ENCODE results near the gene DDX27.

Gene DDX27

DNA sequence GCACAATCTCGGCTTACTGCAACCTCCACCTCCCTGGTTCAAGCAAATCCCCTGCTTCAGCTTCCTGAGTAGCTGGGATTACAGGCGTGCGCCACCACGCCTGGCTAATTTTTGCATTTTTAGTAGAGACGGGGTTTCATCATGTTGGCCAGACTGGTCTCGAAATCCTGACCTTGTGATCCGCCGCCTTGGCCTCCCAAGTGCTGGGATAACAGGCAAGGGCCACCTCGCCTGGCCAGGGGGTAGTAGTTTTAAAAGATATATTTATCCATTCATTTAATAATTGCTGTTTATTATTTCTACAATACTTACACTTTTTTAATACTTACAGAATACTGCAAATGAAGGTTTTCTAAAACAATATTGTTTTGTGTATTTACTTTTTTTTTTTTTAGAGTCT lies 15.5 kb upstream of the DDX27 start:
- no peak for DNase-seq

DNA sequence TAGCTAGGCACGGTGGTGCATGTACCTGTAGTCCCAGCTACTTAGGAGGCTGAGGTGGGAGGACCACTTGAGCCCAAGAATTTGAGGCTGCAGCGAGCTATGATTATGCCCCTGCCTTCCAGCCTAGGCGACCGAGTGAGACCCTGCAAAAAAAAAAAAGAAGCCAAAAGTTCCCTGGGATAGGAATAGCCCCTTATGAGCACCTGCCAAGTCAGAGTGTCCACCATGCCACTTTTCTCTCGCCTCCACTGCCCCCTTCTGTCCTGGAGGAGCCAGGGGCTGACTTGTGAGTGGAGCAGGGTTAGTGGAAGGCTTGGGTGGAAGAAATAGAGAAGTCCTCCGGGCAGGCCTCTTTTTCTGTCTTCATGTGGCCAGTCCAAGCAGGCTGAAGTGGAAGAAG lies 12.1 kb upstream of the DDX27 start:
- peak; percentile 34 for DNase-seq

DNA sequence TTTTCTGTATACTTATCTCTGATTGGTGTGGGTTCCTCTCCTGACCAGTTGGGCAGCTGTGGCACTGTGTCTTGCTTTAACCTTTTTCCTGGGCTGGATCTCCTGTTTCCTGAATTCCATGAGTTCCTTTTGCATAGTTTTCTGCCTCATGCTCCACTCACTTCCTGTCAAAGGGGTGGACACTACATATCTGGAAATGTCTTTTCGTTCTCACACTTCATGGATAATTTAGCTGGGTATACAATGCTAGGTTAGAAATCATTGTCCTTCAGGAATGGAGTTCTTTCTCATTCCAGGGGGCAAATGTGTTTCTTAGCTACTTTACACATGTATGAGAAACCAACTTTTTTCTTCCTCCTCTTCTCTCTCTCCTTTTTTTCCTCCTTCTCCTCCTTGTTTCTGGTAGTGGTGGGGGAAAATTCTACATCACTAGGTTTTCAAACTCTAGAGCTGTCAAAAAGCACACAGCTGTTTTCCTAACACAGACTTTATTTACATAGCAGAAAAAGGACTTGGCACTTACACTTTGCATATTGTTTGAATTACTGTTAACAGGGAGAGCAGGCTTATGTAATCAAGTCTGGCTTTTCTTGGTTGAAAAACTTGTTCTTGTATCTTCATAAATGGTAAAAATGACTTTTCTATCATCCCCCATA lies 9.0 kb upstream of the DDX27 start:
- no peak for DNase-seq

DNA sequence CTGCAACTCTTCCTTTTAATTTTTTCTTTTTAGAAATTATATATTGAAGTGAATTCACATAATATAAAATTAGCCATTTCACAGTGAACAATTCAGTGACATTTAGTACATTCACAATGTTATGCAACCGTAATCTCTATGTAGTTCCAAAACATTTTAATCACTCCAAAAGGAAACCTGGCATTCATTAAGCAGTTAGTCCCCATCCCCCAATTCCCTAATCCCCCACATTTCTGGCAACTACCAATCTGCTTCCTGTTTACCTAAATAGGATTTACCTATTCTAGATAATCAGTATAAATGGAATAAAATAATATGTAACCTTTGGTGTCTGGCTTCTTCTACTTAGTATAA lies 8.5 kb upstream of the DDX27 start:
- no peak for DNase-seq

DNA sequence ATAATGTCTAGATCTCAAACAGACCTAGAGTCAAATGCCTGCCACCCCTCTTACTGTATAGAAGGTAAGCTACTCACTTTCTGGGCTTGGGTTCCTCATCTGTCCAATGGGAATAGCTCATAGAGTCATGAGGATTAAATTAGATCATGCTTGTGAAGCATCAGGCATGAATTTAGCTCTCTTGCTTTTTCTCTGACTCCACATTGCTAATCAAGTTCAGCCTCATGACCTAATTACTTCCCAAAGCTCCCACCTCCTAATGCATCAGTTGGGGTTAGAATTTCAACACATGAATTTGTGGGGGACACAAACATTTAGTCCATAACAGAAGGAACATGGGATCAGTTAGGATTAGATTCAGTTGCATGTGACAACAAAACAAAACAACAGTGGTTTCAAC lies 4.6 kb upstream of the DDX27 start:
- DNase-seq = no peak

DNA sequence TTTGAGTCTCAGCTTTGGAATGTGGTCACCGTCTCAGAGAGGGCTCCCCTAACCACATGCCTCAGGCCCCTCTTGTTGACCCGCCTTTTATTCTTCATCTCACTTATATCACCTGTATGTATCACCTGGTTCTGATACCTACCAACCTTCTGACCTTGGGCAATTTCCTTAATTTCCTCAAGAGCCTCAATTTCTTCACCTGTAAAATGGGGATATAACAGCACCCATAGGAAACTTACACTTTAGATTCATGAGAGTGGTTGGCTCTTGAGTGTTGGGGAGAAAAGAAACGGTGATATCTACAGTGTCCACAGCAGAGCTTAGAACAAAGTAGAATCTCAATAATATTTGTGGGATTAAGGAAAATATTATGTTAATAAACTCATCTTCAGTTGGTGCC lies 4.0 kb upstream of the DDX27 start:
- no peak for DNase-seq

DNA sequence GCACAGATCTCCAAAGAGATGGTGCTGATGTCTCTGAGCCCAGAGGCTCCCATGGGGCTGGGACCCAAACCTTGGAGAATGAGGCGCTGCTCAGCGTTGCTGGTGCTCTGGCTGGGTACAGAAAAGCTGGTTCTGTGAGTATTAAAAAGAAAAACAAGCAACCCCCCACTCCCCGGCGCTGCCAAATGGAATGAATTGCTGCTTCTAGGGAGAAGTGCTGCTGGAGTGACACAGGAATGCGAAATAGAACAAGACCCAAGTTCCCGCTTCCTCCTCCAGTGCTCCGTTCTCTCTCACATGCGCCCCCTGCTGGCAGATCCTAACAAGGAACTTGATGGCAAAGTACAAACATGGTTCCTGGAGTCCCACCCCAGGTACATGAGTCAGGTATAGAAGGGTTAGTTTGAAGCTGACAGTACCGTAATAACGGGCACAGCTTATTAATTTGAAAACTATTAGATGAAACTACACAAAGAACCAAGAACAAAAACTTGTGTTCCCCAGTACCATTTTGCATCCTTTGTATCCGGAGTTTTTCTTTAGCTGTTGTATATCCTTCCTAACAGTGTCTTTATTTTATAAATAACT lies 2.1 kb upstream of the DDX27 start:
- DNase-seq = peak; percentile 98

DNA sequence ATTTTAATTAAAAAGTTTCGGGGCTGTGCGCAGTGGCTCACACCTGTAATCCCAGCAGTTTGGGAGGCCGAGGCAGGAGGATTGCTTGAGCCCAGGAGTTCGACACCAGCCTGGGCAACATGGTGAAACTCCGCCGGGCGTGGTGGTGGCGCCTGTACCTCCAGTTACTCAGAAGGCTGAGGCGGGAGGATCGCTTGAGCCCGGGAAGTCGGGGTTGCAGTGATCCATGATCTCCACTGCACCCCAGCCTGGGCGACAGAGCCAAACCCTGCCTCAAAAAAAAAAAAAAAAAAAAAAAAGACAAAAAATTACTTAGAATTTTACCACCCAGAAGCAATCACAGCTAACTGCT lies 501 bp upstream of the DDX27 start:
- DNase-seq = peak; percentile 20

DNA sequence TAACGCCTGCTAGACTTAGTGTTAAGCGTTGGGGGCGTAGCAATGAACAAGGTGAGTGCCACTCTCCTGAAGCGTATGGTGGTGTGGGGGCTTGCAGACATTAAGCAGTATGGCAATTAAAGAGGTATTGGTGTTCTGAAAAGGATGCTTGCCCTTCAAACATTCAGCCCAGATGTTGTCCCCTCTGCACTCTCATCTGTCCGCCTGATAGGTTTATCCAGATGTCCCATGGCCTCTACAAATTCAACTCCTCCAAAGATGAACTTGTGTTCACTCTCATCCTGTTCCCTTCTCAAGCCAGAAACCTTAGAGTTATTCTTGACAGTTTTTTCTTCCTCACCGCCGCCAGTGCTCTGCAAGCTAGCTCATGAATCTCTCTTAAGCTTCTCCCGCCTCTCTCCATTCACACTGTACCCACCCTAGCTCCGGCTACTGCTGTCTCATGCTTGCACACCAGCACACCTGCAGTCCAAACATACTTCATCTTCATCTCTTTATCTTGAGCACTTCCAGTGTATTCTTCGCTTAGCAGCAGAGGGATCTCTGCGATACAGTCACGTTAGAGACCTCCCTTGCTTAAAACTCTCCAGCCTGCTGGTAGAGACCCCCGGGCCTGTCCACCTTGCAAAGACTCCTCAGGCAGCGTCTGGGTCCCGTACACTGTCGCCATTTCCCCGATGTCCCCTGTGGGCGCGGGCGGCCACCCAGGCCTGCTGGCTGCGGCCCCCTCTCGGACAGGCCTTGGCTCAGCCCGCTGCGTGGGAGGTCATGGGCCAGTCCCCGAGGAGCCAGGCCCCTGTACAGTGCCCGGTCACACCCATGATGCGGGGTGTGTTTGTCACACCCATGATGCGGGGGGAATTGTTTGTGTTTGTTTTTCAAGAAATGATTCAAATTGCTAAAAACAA lies 962 bp downstream of the DDX27 start:
- DNase-seq = no peak

DNA sequence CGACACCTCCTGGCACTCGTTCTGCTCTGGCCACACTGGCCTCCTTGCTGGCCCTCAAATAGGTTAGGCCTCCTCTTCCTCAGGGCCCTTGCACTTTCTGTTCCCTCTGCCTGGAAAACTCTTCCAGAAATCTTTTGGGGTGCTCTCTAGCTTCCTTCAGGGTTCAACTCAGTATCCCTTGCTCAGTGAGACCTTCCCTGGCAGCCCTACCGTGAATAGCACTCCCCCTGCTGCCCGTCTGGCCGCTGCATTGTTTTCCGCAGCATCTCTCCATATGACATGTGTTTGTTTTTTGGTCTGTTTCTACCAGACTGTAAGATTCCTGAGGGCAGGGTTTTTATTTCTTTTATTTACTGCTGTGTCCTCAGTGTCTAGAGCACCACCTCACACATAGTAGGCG lies 6.7 kb downstream of the DDX27 start:
- no peak for DNase-seq

DNA sequence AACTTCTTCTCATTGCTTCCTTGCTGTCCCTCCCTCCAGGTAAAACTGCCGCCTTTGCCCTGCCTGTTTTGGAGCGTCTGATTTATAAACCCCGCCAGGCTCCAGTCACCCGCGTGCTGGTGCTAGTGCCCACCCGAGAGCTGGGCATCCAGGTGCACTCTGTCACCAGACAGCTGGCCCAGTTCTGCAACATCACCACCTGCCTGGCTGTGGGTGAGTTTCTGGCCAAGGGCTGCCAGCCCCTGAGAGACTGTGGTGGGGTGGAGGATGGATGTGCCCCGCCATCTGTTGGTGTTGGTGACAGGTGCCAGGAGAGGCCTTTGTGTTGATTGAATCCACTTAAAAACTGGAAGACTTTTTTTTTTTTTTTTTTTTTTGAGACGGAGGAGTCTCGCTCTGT lies 9.5 kb downstream of the DDX27 start:
- DNase-seq = no peak

DNA sequence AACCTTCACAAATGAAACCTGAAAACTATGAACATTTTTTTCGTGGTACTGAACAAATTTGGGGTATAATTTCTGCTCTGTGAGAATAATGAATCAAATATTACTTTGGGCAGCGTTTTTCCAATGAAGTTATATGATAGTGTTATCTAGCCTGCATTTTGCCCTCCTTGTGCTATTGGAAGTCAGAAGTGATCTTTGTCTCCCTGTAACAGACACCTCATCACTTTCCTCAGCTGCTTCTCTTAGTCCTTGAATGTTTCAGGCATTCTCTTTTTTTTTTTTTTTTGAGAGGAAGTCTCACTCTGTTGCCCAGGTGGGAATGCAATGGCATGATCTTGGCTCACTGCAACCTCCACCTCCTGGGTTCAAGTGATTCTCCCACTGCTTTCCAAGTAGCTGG lies 10.2 kb downstream of the DDX27 start:
- no peak for DNase-seq

DNA sequence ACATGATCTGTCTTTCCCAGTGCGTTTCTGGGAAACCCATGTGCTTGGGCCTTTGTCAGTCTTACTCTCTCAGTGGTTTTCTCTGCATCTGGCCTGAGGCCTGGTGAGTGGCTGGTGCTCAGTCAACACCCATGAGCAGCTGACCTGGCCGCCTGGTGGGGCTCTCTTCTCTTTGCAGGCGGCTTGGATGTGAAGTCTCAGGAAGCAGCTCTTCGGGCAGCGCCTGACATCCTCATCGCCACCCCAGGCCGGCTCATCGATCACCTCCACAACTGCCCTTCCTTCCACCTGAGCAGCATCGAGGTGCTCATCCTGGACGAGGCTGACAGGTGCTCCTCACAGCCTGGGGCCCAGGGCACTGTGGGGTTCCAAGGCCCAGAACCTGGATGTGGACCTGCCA lies 10.8 kb downstream of the DDX27 start:
- no peak for DNase-seq

DNA sequence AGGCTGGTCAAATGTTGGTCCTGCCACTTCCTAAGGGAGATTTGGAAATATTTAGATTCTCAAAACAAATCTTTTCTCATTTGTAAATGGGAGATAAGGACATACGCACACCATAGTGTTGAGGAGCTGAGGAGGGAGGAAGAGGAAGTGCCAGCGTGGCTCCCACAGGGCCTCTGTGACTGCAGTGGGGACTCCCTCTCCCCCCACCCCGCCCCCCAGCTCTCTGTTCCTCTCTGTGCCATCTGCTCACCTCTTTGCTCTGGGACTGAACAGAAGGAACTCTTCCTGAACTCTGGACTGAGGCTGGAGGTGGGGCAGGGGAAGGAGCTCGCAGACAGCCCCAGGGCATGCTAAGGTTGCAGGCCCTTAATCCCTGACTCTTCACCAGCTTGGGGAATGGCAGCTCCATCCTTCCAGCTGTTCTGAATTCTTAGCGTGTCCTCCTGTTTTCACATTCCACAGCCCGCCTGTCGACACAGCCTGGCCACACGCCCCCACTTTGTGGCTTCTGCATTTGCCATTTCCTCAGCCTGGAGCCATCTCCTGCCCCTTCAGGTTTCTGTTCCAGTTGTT lies 11.4 kb downstream of the DDX27 start:
- DNase-seq = no peak

DNA sequence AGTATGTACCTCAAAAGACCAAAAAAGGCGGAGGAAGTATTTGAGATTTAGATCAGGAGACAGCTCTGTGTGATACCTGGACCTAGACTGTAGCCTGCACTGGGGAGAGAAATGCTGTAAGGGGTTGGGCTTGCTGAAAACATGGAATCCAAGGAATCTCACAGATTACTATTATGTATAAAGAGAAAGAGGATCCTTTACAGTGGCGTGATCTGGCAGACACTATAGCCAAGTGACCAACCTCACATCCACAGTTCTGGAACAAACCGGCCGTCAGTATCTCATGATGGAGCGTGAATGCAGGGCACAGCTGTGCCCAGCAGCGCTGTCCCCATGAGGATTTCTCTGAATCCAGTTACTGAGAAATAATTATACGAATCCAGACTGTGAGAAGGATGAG lies 12.3 kb downstream of the DDX27 start:
- no peak for DNase-seq

DNA sequence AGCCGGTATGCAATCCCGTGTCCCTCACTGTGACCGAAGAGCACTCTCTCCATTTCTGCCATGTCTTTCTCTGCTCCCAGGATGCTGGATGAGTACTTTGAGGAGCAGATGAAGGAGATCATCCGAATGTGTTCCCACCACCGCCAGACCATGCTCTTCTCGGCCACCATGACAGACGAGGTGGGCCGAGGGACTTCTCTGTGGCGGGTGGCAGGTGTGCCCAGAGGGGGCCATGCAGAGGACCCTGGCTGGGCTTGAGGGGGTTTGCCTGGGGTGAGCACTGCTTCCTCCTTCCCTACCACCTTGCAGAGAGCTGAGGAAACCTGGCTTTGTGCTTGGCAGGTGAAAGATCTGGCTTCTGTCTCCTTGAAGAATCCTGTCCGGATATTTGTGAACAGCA lies 14.0 kb downstream of the DDX27 start:
- DNase-seq = no peak

DNA sequence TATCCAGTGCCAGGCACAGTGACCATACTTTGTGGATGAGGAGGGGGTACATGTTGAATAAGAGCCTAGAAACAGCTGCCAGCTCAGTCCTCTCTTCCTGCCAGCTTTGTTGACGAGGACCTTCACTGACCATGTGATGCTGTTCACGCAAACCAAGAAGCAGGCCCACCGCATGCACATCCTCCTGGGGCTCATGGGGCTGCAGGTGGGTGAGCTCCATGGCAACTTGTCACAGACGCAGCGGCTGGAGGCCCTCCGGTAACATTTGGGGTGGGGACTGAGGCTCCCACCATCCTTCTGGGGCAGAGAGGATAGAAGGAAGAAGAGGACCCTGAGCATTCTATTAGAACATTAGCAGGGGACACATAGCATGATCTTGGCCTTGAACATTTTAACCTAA lies 15.6 kb downstream of the DDX27 start:
- no peak for DNase-seq

DNA sequence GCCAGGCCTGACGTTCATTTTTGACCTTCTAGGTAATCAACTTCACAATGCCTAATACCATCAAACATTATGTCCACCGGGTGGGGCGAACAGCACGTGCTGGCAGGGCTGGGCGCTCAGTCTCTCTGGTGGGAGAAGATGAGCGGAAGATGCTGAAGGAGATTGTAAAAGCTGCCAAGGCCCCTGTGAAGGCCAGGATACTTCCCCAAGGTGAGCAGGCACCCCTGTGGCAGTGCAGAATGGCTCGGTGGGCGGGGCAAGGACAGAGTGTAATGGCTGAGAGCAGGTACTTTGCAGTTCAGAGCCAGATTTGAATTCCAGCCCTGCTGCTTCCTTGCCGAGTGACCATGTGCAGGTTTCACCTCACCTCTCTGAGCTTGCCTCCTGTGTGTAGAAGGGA lies 17.1 kb downstream of the DDX27 start:
- no peak for DNase-seq

DNA sequence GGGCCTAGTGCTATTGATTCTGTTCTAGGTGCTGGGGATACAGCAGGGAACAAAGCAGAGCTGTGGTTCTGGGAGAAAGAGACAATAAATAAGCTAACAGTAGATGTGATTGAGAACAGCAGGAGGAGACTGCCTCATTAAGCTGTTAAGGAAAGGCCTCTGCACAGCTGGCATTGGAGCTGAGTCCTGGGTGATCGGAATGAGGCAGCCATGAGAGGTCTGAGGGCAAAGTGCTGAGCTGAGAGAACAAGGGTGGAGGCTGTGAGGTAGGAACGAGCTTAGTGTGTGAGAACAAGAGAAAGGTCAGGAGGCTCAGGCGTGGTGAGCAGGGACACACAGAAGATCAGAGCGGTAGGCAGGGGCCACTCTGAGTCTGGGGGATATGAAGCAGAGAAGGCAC lies 18.3 kb downstream of the DDX27 start:
- DNase-seq = no peak

DNA sequence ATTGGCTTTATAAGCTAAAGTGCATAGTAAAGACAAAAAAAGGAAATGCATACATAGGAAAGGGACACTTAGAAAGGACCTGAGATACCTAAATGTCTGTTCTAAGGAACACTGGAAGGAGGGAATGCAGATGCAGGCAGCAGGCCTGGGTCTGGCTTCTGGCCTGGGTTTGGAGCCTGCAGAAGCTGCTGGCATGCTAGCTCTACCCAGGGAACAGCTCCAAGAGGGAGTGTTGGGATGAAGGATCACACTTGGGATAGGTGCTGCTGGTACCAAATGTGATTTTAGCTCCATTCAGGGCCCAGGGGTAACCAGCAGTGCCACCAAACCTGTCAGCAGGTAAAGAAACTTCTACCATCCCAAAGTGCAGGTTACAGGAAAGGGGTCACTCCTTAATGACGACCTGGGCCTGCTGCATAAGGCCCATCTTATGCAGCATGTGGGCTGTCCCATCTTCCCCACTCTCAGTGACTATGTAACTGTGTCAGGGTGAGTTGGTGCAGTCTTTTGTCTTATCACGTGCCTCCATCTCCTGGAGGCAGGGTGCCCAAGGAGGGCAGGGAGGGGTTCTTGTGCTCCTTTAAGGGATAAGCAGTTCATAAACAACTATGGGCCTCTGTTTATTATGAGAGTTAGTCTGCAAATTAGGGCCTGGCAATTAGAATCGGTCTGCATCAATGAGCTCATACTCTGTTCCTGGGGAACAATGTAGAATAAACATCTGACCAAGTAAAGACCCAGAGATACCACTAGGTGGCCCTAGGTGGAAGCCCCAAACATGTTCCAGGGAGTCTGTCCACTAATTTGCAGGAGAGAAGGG lies 26.9 kb downstream of the DDX27 start:
- peak; percentile 35 for DNase-seq

DNA sequence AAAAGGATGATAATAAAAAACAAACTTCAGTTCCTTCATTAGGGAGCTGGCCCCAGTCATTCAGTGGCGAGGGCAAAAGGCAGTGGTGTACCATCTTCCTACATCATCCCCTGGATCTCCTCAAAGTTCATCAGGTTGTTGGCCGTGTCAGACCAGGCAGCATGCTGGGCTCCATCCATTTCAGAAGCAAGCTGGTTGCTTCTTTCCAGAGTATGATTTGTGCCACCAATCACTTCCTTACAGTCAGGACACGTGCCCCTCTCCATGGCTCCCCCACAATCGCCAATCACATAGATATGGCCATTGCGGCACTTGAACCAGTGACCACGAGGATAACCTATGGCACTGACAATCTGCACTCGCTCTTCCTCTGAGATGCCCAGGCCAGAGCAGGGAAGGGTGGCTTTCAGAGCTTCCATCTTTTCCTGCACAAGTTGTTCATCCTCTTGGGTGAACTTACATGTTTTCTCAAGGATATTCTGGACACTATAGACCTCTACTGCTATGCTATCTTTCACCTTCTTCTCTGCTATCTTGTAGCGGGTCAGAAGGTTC lies 28.0 kb downstream of the DDX27 start:
- no peak for DNase-seq

DNA sequence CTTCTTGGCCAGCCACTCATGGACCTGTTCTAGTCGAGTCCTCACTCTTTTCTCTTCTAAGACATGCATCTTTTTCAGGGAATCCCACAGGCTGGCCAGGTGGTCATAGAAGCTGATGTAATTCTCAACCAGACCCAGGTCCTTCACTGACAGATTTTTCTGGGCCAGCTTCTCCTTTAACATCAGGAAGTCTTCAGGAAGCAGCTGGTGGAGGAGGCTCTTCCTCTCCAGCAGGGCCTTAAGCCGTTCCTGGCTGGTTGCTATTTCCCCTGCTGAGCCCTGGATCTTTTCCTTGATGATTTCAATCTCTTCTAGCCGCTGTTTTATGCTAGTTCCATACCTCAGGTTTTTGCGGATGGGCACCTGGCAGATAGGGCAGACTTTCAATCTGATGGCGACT lies 28.6 kb downstream of the DDX27 start:
- DNase-seq = no peak

DNA sequence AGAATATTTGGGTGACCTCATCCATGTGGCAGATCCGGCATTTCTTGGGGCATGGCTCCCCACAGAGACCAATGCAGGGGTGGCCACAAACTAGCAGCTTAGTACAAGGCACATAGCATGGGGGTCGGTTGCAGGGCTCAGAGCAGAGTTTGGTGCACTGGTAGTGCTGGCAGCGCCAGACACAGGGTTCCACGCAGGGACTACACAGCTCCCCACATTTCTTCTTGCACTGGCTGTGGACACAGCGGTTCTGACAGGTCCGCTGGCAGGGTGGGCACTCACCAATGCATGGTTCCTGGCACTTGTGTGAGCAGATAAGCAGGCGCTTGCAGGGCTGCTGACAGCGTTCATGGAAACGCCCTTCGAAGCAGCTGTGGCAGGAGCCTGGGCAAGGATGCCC lies 29.1 kb downstream of the DDX27 start:
- DNase-seq = no peak

Measured in activated CD4-positive, alpha-beta T cell treated with anti-CD3 and anti-CD28 coated beads for 48 hours (primary cell).